ENCODE data around the gene SMPX. TPM values are rescaled to one million over a fixed set of nuclear protein-coding genes. Genes with fewer than 3 reads are reported as not detected.

SMPX gene
- polyA plus RNA-seq, 1 donor (not counting 4 experiments of a cell fraction or from before 2014, with no cell fraction given): not detected

DNA sequence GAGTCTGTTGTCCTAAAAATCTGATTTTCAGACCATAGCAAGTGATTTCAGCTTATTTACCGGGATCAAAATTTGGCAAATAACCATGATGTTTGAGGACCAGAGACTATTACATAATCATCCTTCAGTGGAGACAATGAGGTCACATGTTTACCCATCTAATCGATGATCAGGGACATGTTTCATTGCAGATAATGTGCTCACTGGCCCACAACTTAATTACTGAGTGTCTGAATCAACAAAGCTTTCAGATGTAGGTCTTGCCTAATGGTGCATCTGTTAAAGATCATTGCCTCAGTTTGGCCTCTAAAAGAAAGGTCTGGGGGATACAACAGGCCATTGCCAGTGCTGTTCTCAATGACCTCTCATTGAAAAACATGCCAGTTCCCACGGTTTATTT lies 56.9 kb downstream of the SMPX start:
- Histone ChIP-seq H3K27me3 (ENCODE audit: control insufficient read depth, extremely low read depth, insufficient read depth, low read length) (no peaks in the 10 kb centered on the region), H3K9me1 (ENCODE audit: control insufficient read depth, extremely low read depth, insufficient read depth, low read length) (no peaks in the 10 kb centered on the region), H3K36me3 (ENCODE audit: control insufficient read depth in 2 of 2, extremely low read depth in 1 of 2, insufficient read depth in 2 of 2, low read length in 2 of 2) (no peaks in the 10 kb centered on the region), H3K4me2 (ENCODE audit: control insufficient read depth, extremely low read depth, insufficient read depth, low read depth, low read length) (no peak overlapping the region), H3K4me3 (ENCODE audit: control insufficient read depth in 2 of 3, extremely low read depth in 1 of 3, insufficient read depth in 2 of 3, low read depth in 1 of 3, low read length in 3 of 3) (no peak overlapping the region), H2AFZ (ENCODE audit: control insufficient read depth, low read length) (no peak overlapping the region), H4K20me1 (ENCODE audit: control insufficient read depth, extremely low read depth, insufficient read depth, low read length) (no peaks in the 10 kb centered on the region), H3K9me3 (ENCODE audit: control insufficient read depth, low read depth, low read length) (no peaks in the 10 kb centered on the region), H3K27ac (ENCODE audit: control insufficient read depth, insufficient read depth, low read length) (no peak overlapping the region), H3K79me2 (ENCODE audit: control insufficient read depth, insufficient read depth, low read length) (no peaks in the 10 kb centered on the region), H3K4me1 (ENCODE audit: control insufficient read depth, extremely low read depth, insufficient read depth, low read length) (no peaks in the 10 kb centered on the region), H3K9ac (ENCODE audit: control insufficient read depth, extremely low read depth, insufficient read depth, low read length) (no peak overlapping the region)
- DNase-seq (ENCODE audit: low read depth, low spot score): no peak
- dilution Hi-C loops (cut with MboI; ENCODE audit: extremely low pct_ligation_motif_present, low sequenced_read_pairs): no loop called here
- no peak for FAIRE-seq
- no peak for TF ChIP-seq EZH2 (IDR thresholded peaks at IDR 0.05; ENCODE audit: low read length)
- TF ChIP-seq, protein P1, sequence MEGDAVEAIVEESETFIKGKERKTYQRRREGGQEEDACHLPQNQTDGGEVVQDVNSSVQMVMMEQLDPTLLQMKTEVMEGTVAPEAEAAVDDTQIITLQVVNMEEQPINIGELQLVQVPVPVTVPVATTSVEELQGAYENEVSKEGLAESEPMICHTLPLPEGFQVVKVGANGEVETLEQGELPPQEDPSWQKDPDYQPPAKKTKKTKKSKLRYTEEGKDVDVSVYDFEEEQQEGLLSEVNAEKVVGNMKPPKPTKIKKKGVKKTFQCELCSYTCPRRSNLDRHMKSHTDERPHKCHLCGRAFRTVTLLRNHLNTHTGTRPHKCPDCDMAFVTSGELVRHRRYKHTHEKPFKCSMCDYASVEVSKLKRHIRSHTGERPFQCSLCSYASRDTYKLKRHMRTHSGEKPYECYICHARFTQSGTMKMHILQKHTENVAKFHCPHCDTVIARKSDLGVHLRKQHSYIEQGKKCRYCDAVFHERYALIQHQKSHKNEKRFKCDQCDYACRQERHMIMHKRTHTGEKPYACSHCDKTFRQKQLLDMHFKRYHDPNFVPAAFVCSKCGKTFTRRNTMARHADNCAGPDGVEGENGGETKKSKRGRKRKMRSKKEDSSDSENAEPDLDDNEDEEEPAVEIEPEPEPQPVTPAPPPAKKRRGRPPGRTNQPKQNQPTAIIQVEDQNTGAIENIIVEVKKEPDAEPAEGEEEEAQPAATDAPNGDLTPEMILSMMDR (optimal IDR thresholded peaks at IDR 0.05 in 1 of 3, IDR thresholded peaks at IDR 0.05 in 1 of 3, conservative IDR thresholded peaks at IDR 0.05 in 1 of 3; ENCODE audit: extremely low read depth in 1 of 3, insufficient read depth in 2 of 3, low read length in 3 of 3): no peak

DNA sequence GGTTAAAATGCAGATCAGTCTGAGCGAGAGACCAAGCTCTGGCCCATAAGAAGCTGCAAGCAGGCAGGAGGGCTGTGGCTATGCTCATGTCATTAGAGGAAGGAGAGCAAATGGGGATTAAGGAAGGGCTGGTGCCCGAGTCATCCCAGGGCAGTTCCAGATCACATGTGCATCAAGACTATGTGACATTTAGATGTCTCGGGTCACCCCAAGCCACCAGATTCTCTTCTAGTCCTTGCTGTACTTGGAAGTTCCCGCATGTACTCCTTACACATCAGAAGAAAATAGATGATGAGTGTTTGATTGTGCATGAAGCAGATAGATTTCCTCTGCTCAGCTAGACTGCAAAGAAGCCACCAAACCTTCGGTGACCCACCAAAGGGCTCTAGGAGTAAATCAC lies 57.6 kb downstream of the SMPX start:
- FAIRE-seq: no peak
- dilution Hi-C loops (cut with MboI; ENCODE audit: extremely low pct_ligation_motif_present, low sequenced_read_pairs): no loop called here

More for the DNA sequence above, 57.6 kb downstream of the SMPX start:
- Histone ChIP-seq H3K79me2 (ENCODE audit: control insufficient read depth, insufficient read depth, low read length) (no peaks in the 10 kb centered on the region), H3K36me3 (ENCODE audit: control insufficient read depth in 2 of 2, extremely low read depth in 1 of 2, insufficient read depth in 2 of 2, low read length in 2 of 2) (no peaks in the 10 kb centered on the region), H3K4me3 (ENCODE audit: control insufficient read depth in 2 of 3, extremely low read depth in 1 of 3, insufficient read depth in 2 of 3, low read depth in 1 of 3, low read length in 3 of 3) (no peak overlapping the region), H3K27ac (ENCODE audit: control insufficient read depth, insufficient read depth, low read length) (no peak overlapping the region), H3K4me2 (ENCODE audit: control insufficient read depth, extremely low read depth, insufficient read depth, low read depth, low read length) (no peak overlapping the region), H3K4me1 (ENCODE audit: control insufficient read depth, extremely low read depth, insufficient read depth, low read length) (no peaks in the 10 kb centered on the region), H2AFZ (ENCODE audit: control insufficient read depth, low read length) (no peak overlapping the region), H3K27me3 (ENCODE audit: control insufficient read depth, extremely low read depth, insufficient read depth, low read length) (no peaks in the 10 kb centered on the region), H3K9me1 (ENCODE audit: control insufficient read depth, extremely low read depth, insufficient read depth, low read length) (no peaks in the 10 kb centered on the region), H3K9me3 (ENCODE audit: control insufficient read depth, low read depth, low read length) (no peaks in the 10 kb centered on the region), H3K9ac (ENCODE audit: control insufficient read depth, extremely low read depth, insufficient read depth, low read length) (no peak overlapping the region), H4K20me1 (ENCODE audit: control insufficient read depth, extremely low read depth, insufficient read depth, low read length) (no peaks in the 10 kb centered on the region)
- no peak for DNase-seq (ENCODE audit: low read depth, low spot score)
- no peak for TF ChIP-seq EZH2 (IDR thresholded peaks at IDR 0.05; ENCODE audit: low read length)
- TF ChIP-seq, protein P1 (optimal IDR thresholded peaks at IDR 0.05 in 1 of 3, IDR thresholded peaks at IDR 0.05 in 1 of 3, conservative IDR thresholded peaks at IDR 0.05 in 1 of 3; ENCODE audit: extremely low read depth in 1 of 3, insufficient read depth in 2 of 3, low read length in 3 of 3): no peak
